OCI-LY1 (cell line): ENCODE measurements around the gene ZNF219.

ENCODE experiments used
- CTCF ChIP-seq: fragments of 200-600 bp; sonication (generic), shearing (Covaris generic); IDR thresholded peaks from 2 replicates; pipeline ENCODE4 v1.5.1; 2017; ENCODE audit warnings: mild to moderate bottlenecking, antibody characterized with exemption, low read length, moderate library complexity, mixed read lengths
- EZH2 ChIP-seq: fragments of 200-600 bp; sonication (generic), shearing (Covaris generic); IDR thresholded peaks from 2 replicates; pipeline ENCODE4 v1.8.0; 2017; ENCODE audit warnings: borderline replicate concordance, mixed run types, mild to moderate bottlenecking, antibody characterized with exemption, low read length, moderate library complexity, mixed read lengths

- TF ChIP-seq CTCF (no peak), EZH2 (no peak)
Observed at GRCh38 chr14:21087294-21088091, 11.0 kb downstream of the ZNF219 start.
